Superior temporal gyrus (tissue), 1 donor: ENCODE measurements around the gene BPTF.
A peak's percentile ranks its signal among the peaks of the same experiment; 100 is the strongest.
"Not testable (repeated sequence)": the region's sequence is repeated elsewhere in the genome, so short reads cannot be mapped to it uniquely, and the experiment has no call there.

Experiments
- DNase-seq: peaks from one replicate; pipeline ENCODE4 v3.0.0-alpha.2; 2016; ENCODE audit errors: extremely low spot score

Gene BPTF

DNA sequence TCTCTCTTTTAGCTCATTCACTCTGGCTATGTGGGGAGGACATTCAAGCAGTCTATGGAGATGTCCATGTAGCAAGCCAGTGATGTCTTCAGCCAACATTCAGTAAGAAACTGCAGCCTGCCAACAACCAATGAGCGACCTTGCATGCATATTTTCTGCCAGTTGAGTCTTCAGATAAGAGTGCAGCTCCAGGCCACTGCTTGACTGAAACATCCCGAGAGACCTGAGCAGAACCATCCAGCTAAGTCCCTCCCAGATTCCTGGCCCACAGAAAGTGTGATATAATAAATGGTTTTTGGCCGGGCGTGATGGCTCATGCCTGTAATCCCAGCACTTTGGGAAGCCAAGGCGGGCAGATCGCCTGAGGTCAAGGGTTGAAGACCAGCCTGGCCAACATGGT lies 181.5 kb downstream of the BPTF start:
- DNase-seq, result no peak

DNA sequence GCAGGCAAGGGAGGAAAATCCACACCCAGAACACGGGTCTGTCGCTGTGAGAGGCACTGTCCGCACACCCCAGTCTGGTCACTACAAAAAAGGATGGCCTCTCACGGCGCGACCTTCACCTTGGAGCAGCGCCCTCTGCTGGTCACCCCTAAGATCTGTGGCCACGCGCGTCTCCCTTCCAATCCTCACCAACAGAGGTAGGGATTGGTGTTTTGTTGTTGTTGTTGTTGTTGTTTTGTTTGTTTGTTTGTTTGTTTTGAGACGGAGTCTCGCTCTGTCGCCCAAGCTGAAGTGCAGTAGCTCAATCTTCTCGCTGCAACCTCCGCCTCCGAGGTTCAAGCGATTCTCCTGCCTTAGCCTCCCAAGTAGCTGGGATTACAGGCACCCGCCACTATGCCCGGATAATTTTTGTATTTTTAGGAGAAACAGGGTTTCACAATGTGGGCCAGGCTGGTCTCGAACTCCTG lies 185.9 kb downstream of the BPTF start:
- DNase-seq, result peak; percentile 29

DNA sequence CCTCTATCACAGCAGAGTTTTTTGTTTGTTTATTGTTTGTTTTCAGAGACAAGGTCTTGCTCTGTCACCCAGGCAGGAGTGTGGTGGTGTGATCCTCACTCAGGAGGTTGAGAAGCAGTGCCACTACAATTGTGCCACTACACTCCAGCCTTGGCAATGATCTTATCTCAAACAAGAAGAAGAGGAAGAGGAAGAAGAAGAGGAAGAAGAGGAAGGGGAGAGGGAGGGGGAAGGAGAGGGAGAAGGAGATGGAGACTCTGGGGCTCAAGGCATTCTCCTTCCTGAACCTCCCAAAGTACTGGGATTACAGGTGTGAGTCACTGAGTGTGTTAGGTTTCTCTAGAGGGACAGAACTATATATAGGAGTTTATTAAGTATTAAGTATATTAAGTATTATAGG lies 188.1 kb downstream of the BPTF start:
- DNase-seq, result no peak

- DNase-seq, result no peak
These were observed 189.9 kb downstream of the BPTF start for GRCh38 chr17:68015081-68015723.

GRCh38 chr17:68016838-68017237 lies 191.5 kb downstream of the BPTF start:
- DNase-seq, result no peak

- not testable (repeated sequence) for DNase-seq
These were observed 193.2 kb downstream of the BPTF start for GRCh38 chr17:68018493-68018892.

DNA sequence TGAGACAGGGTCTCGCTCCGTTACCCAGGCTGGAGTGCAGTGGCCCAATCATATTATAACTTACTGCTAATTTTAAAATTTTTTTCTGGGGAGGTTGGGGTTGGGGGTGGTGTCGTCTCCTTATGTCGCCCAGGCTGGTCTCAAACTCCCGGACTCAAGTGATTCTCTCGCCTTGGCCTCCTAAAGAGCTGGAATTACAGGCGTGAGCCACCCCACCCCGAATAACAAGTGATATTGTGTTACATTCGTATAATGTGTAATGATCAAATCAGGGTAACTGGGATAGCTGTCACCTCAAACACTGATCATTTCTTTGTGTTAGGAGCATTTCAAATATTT lies 194.0 kb downstream of the BPTF start:
- DNase-seq, result no peak

DNA sequence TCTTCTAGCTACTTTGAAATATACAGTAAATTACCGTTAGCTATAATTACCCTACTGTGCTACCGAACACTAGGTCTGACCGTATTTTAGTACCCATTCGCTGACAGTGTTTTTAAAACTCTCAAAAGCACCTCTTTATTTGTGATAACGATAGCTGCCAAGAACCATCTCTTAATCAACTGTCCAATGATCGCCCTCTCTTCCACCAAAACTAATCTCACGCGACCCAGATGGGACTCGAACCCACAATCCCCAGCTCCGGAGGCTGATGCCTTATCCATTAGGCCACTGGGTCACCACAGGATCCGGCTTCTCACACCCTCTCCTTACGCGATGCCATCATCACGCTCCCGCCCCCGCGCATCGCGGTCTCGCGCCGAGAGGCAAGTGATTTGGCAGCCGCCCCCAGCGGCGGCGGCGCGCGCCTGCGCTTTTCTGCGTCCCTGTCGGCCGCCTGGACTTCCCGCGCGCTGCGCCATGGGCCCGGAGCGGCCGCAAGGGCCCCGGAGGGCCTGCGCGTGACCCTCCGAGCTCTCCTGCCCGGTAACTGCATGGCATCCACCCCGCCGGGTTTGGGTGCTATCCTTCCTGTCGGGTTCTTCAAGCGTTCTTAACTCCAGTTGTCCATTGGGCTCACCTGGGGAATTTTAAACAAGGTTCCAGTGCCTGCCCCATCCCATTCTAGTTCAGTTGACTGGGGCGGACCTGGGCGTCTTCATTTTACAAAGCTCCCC lies 194.5 kb downstream of the BPTF start:
- peak; percentile 99 for DNase-seq

DNA sequence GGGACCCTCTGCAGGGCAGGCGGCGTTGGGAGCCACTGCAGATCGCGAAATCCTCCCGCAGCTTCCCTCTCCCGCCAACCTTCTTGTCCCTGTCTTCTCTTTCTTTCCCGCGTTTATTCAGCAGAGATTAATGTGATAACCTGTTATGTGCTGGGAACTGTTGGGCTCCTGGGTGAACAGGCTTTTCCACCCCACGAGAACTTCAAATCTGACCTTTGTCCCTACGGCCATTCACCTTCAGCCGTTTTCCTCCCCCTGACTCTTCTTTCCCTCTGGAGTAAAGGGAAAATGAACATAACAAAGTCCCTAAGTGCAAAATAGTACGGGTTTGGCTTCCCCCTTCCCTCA lies 195.1 kb downstream of the BPTF start:
- no peak for DNase-seq

DNA sequence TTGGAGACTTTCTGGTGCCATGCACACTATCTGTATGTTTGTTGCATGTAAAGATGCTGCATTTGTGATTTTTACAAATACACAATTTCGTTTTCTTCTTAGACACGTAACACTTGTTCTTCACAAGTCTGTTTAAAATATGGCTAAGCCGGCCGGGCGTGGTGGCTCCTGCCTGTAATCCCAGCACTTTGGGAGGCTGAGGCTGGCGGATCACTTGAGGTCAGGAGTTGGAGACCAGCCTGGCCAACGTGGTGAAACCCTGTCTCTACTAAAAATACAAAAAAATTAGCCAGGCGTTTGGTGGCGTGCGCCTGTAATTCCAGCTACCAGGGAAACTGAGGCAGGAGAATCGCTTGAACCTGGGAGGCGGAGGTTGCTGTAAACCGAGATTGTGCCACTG lies 195.5 kb downstream of the BPTF start:
- not testable (repeated sequence) for DNase-seq

DNA sequence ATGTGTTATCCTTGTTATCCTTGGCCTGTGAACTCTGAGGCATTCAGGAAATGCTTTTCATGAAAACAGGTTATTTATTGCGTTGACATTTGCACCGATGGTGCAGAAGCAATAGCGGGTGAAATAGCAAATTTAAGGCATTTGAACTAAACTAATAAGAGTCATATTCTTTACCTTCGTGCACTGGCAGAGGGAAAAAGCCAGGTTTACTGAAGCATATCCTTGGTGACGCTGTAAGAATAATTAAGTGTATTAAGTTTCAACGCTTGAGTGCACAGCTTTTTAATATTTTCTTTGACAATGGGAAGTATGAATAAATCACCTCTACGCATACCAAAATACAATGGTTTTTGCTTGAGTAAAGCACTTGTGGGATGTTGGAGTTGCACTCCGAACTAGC lies 196.7 kb downstream of the BPTF start:
- no peak for DNase-seq

DNA sequence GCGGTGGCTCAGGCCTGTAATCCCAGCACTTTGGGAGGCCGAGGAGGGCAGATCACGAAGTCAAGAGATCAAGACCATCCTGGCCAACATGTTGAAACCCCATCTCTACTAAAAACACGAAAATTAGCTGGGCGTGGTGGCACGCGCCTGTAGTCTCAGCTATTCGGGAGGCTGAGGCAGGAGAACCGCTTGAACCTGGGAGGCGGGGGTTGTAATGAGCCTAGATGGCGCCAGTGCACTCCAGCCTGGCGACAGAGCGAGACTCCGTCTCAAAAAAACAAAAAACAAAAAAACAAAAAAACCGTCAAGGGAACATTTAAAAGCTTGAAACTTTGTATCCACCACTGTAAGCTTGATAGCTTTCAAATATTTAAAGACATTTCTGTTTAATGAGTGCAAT lies 197.2 kb downstream of the BPTF start:
- not testable (repeated sequence) for DNase-seq

DNA sequence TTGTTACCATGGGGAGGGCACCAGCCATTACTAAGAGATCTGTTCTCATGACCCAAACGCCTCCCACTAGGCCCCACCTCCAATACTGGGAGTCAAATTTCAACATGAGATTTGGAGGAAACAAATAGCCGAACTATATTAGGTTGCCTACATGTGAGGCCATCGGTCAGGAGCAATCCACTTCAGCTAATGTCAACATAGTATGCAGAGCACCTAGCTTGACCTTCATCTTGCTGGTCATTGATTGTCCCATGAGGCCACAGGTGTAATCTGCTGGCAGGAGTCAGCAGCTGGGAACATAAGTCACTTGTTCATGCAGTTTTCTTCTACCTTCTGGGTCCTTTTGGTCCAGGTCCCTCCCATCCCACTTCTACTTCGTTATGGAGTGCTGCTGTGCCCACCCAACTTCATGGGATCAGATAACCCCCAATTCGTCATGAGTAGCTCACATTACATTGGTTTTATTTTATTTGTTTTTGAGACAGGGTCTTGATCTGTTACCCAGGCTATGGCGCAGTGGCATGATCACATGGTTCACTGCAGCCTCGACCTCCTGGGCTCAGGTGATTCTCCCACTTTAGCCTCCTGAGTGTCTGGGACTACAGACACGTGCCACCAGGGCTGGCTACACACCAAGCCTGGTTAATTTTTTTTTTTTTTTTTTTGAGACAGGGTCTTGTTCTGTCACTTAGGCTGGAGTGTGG lies 204.4 kb downstream of the BPTF start:
- no peak for DNase-seq
